ENCODE results near the gene SHROOM3. TPM values are rescaled to one million over a fixed set of nuclear protein-coding genes. Genes with fewer than 3 reads are reported as not detected.

Gene SHROOM3
- total and polyA plus RNA-seq, 2 experiments from 2014 or later: 11.3 to 73.5 TPM

GRCh38 chr4:76790377-76790776, 355.3 kb downstream of the SHROOM3 start:
- Histone ChIP-seq H3K4me1 (ENCODE audit: insufficient read depth) (no peaks in the 10 kb centered on the region), H3K4me3 (no peak overlapping the region), H3F3A (replicated peaks; ENCODE audit: low read depth) (no peaks in the 10 kb centered on the region), H3K79me2 (replicated peaks; ENCODE audit: insufficient read depth) (no peaks in the 10 kb centered on the region), H3K36me3 (ENCODE audit: insufficient read depth) (no peaks in the 10 kb centered on the region), H2AFZ (no peak overlapping the region), H3K27ac (ENCODE audit: low read depth) (no peak overlapping the region), H4K20me1 (replicated peaks; ENCODE audit: insufficient read depth) (no peaks in the 10 kb centered on the region), H3K9me2 (ENCODE audit: insufficient read depth) (0 out of 2 replicates have a peak, but pooled peaks cover 2% of the 10 kb centered on the region), H3K27me3 (ENCODE audit: insufficient read depth) (no peaks in the 10 kb centered on the region), H3K4me2 (no peak overlapping the region)
- ATAC-seq (no peak), DNase-seq (ENCODE audit: low spot score) (no peak)
- TF ChIP-seq JUNB (IDR thresholded peaks at IDR 0.05; ENCODE audit: unreplicated experiment) (no peak), CREB1 (CRISPR knock-in tag; IDR thresholded peaks at IDR 0.05; ENCODE audit: low read depth) (no peak), REST (IDR thresholded peaks at IDR 0.05; ENCODE audit: unreplicated experiment) (no peak), POLR2AphosphoS5 (IDR thresholded peaks at IDR 0.05; ENCODE audit: low read depth) (no peak), NANOG (IDR thresholded peaks at IDR 0.05; ENCODE audit: borderline replicate concordance) (no peak), CTCF (conservative IDR thresholded peaks at IDR 0.05; ENCODE audit: low read depth in 2 of 2) (no peak), EZH2phosphoT487 (IDR thresholded peaks at IDR 0.05; ENCODE audit: unreplicated experiment) (no peak), ZNF331 (CRISPR knock-in tag; IDR thresholded peaks at IDR 0.05; ENCODE audit: low read depth) (no peak), EZH2 (IDR thresholded peaks at IDR 0.05; ENCODE audit: low read depth, unreplicated experiment) (no peak), ZNF114 (CRISPR knock-in tag; IDR thresholded peaks at IDR 0.05) (no peak), ETS1 (IDR thresholded peaks at IDR 0.05) (no peak), ZNF462 (CRISPR knock-in tag; IDR thresholded peaks at IDR 0.05) (no peak), STAT1 (IDR thresholded peaks at IDR 0.05; ENCODE audit: unreplicated experiment) (no peak)
- Mint-ChIP-seq H3K27me3 (ENCODE audit: insufficient read depth, low read depth, poor library complexity) (peaks cover 2% of the 10 kb centered on the region), H3K9me3 (no peaks in the 10 kb centered on the region; the same call in 2 of the 3 replicates), H3K36me3 (ENCODE audit: low read depth) (peaks cover 12% of the 10 kb centered on the region), H3K4me3 (no peak overlapping the region), H3K4me1 (no peaks in the 10 kb centered on the region; the same call in 2 of the 3 replicates), H3K27ac (no peak overlapping the region)

Measured in GM23338 (cell line).